Stomach (tissue), 9 donors: Measurements from ENCODE around the gene TBC1D10B. TPM values are rescaled to one million over a fixed set of nuclear protein-coding genes. Genes with fewer than 3 reads are reported as not detected.

Experiments
- DNase-seq, 2 donors: peaks; one replicate each; pipeline versions ENCODE4 v3.0.0 to v3.0.0-alpha.2; 2013 to 2019
- H3K27ac ChIP-seq, 5 donors: fragments of 200-600 bp in 4 of 5; sonication (generic) in 4 of 5; one replicate each; pipeline ENCODE4 v1.5.1; 2013 to 2019; ENCODE audit warnings: mild to moderate bottlenecking in 1 of 5, moderate library complexity in 1 of 5
- H3K27me3 ChIP-seq, 3 donors: fragments of 200-600 bp; sonication (generic); one replicate each; pipeline ENCODE4 v1.5.1; 2017 to 2019; ENCODE audit warnings: mixed run types in 1 of 3
- H3K36me3 ChIP-seq, 4 donors: fragments of 200-600 bp; sonication (generic); 1 replicate in 3 of 4; 2 replicates in 1 of 4; pipeline ENCODE4 v1.5.1; 2016 to 2019
- H3K4me1 ChIP-seq, 4 donors: fragments of 200-600 bp; sonication (generic); one replicate each; pipeline ENCODE4 v1.5.1; 2016 to 2019
- H3K4me3 ChIP-seq, 4 donors: fragments of 200-600 bp; sonication (generic) in 3 of 4; one replicate each; pipeline ENCODE4 v1.5.1; 2016 to 2019; ENCODE audit warnings: mild to moderate bottlenecking in 1 of 4
- H3K9me3 ChIP-seq, 4 donors: fragments of 200-600 bp; sonication (generic); one replicate each; pipeline ENCODE4 v1.5.1; 2016 to 2019
- EP300 ChIP-seq: sonication (generic); formaldehyde crosslinking; IDR thresholded peaks from one replicate; pipeline ENCODE4 v1.6.1; 2017; ENCODE audit warnings: antibody characterized with exemption
- POLR2A ChIP-seq, 4 donors: fragments of 450-650 bp; IDR thresholded peaks; one replicate each; pipeline ENCODE4 v1.6.1; 2016; ENCODE audit warnings: antibody characterized with exemption in 4 of 4, control low read depth in 2 of 4, mild to moderate bottlenecking in 1 of 4, moderate library complexity in 1 of 4
- POLR2AphosphoS5 ChIP-seq, 3 donors: sonication (generic); formaldehyde crosslinking; IDR thresholded peaks; one replicate each; pipeline ENCODE4 v1.6.1; 2016; ENCODE audit warnings: antibody characterized with exemption in 3 of 3
- WGBS, 5 donors: extraction: QIAGEN DNeasy Blood & Tissue Kit in 3 of 5; methylation state at CpG; one replicate each; pipeline versions ENCODE4 v1.1.5 to v1.1.7; 2013 to 2018; 5-methylcytosine and 5-hydroxymethylcytosine counted together
- intact Hi-C: fragments of 100-400 bp; cut with DNase I; formaldehyde crosslinking; loops from one replicate; pipeline ENCODE4 v1.15.1; 2023; ENCODE audit warnings: low total_unique reads
- polyA plus RNA-seq, 3 donors: library from polyadenylated mRNA; stranded (reverse); fragments of 200-250 nt; gene quantifications; one replicate each; pipeline ENCODE4 v1.2.3, GENCODE V29; 2013
- total RNA-seq, 5 donors: library from RNA; depleted of rRNA; stranded (reverse); fragments of >200 nt; gene quantifications; one replicate each; pipeline versions ENCODE4 v1.1.0 to v1.2.3, GENCODE V29; 2014 to 2016
- TF ChIP-seq, protein P1 (sequence below), 7 experiments: fragments of 450-650 bp in 4 of 7; fragments of 200-600 bp in 3 of 7; sonication (generic) in 3 of 7; IDR thresholded peaks; one replicate each; pipeline ENCODE4 v1.5.1; 2016 to 2019; ENCODE audit warnings: antibody characterized with exemption in 7 of 7, control low read depth in 2 of 7, mild to moderate bottlenecking in 1 of 7
- donor health status: healthy with polysubstance abuse.
- donor health status: Bipolar disorder and iron deficiency.
- donor health status: healthy.

The TBC1D10B gene
- total and polyA plus RNA-seq, 8 donors, result 20.5 to 89.2 (median 27.1) TPM

DNA sequence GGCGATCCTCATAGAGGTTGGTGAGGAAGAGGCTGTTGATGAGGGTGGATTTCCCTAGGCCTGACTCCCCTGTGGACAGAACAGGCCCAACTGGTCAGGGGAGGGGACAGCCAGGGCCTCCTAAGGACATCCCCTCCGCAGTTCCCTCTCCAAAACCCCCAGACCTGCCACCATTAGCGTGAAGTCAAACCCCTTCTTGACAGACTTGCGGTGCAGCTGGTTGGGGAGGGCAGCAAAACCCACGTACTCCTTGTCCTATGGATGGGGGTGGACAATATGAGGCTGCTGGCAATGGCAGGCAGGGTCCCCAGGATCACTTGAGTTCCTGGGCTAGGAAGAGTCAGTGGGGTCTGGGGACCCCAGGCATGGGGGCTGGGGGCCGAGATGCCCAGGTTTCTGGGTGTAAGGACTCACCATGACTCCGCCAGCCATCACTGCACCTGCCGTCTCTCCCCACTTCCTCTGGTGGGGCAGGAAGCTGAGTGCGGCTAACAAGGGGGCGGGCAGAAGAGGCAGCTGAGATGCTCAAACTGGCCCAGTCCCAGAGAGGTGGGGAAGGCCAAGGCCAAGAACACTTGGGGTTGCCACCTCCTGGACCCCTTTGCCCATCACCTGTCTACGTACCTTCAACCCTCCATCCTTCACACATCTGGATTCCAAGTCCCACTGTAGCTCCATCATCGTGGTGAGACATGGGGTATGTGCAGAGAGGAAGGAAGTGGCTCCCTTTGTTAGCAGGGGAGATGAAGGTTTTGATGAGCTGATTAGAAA is 12.0 kb upstream of the TBC1D10B start, which contains the start of gene SEPTIN1:
TSS of gene SEPTIN1 (minus strand) at position 451 of the 771 bp plus-strand sequence. CDS start at position 432, 19 bp downstream.
- 42 to 65% (median 60%) methylated on average over 8 to 12 of the region's 12 CpGs for WGBS, 5 donors
- peaks cover 13 to 28% (median 24%) of the 10 kb centered on the region in 4 donors for H3K4me1 ChIP-seq
- H3K9me3 ChIP-seq, result no peaks in the 10 kb centered on the region
- TF ChIP-seq, protein P1, sequence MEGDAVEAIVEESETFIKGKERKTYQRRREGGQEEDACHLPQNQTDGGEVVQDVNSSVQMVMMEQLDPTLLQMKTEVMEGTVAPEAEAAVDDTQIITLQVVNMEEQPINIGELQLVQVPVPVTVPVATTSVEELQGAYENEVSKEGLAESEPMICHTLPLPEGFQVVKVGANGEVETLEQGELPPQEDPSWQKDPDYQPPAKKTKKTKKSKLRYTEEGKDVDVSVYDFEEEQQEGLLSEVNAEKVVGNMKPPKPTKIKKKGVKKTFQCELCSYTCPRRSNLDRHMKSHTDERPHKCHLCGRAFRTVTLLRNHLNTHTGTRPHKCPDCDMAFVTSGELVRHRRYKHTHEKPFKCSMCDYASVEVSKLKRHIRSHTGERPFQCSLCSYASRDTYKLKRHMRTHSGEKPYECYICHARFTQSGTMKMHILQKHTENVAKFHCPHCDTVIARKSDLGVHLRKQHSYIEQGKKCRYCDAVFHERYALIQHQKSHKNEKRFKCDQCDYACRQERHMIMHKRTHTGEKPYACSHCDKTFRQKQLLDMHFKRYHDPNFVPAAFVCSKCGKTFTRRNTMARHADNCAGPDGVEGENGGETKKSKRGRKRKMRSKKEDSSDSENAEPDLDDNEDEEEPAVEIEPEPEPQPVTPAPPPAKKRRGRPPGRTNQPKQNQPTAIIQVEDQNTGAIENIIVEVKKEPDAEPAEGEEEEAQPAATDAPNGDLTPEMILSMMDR (IDR thresholded peaks at IDR 0.05), result no peak
- TF ChIP-seq POLR2A (IDR thresholded peaks at IDR 0.05) (no peak), POLR2AphosphoS5 (IDR thresholded peaks at IDR 0.05) (no peak), EP300 (no peak)
- peak within 1 kb of the TSS in 4 of 5 donors; percentile 9 to 60 (median 40) for H3K27ac ChIP-seq
- H3K4me3 ChIP-seq, result peak within 1 kb of the TSS in 3 of 4 donors; percentile 9 to 32 (median 17)
- DNase-seq, result peak in 1 of 2 donors; percentile 57
- intact Hi-C loops, result no loop called here
- no peaks in the 10 kb centered on the region for H3K27me3 ChIP-seq
- H3K36me3 ChIP-seq, result no peaks in the 10 kb centered on the region

GRCh38 chr16:30381291-30382041 is 11.2 kb upstream of the TBC1D10B start:
- H3K27me3 ChIP-seq, result no peaks in the 10 kb centered on the region
- no peaks in the 10 kb centered on the region for H3K9me3 ChIP-seq
- TF ChIP-seq, protein P1 (IDR thresholded peaks at IDR 0.05), result no peak
- TF ChIP-seq EP300 (no peak), POLR2A (IDR thresholded peaks at IDR 0.05) (no peak), POLR2AphosphoS5 (IDR thresholded peaks at IDR 0.05) (no peak)
- DNase-seq, result no peak
- intact Hi-C loops, result no loop called here
- peaks cover 19 to 36% (median 30%) of the 10 kb centered on the region in 4 donors for H3K4me1 ChIP-seq
- peak overlapping the region in 4 of 5 donors; percentile 9 to 60 (median 40) for H3K27ac ChIP-seq
- H3K36me3 ChIP-seq, result no peaks in the 10 kb centered on the region
- 67 to 79% (median 78%) methylated on average over 9 to 13 of the region's 13 CpGs for WGBS, 5 donors
- H3K4me3 ChIP-seq, result peak overlapping the region in 2 of 4 donors; percentile 9 to 32

DNA sequence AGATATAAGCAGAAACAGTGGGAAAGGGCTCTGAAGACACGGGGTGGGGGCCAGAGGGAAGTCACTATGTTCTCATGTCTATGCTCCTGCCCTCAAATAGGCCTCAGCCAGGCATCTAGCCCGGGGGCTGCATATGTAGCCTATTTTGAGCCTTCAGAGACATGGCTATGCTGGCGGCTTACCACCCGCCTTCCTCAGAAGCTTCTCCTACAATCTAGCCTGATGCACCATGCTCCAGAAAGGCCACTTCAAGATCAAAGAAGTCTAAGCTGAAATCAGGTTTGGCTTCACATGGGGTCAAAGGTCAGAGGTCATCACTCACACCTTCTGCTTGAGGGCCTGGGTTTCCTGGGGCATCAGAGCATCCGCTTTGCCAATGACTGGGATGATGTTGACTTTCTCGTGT is 10.5 kb upstream of the TBC1D10B start:
- peaks cover 19 to 37% (median 30%) of the 10 kb centered on the region in 4 donors for H3K4me1 ChIP-seq
- no peaks in the 10 kb centered on the region for H3K27me3 ChIP-seq
- no peaks in the 10 kb centered on the region for H3K36me3 ChIP-seq
- no peak overlapping the region for H3K4me3 ChIP-seq
- 81 to 87% (median 85%) methylated on average over 6 of the region's 6 CpGs for WGBS, 5 donors
- TF ChIP-seq POLR2A (IDR thresholded peaks at IDR 0.05), result no peak
- TF ChIP-seq, protein P1 (IDR thresholded peaks at IDR 0.05), result no peak
- TF ChIP-seq EP300, result no peak
- no peak for TF ChIP-seq POLR2AphosphoS5 (IDR thresholded peaks at IDR 0.05)
- DNase-seq, result no peak
- H3K9me3 ChIP-seq, result no peaks in the 10 kb centered on the region
- peak overlapping the region in 1 of 5 donors; percentile 41 for H3K27ac ChIP-seq
- intact Hi-C loops, result no loop called here

- peak overlapping the region in 1 of 5 donors; percentile 98 for H3K27ac ChIP-seq
- no peak for DNase-seq
- H3K4me3 ChIP-seq, result no peak overlapping the region
- TF ChIP-seq POLR2A (IDR thresholded peaks at IDR 0.05) (no peak), EP300 (no peak)
- H3K27me3 ChIP-seq, result no peaks in the 10 kb centered on the region
- WGBS, 5 donors, result 86 to 97% (median 90%) methylated on average over 4 of the region's 4 CpGs
- H3K9me3 ChIP-seq, result no peaks in the 10 kb centered on the region
- no peaks in the 10 kb centered on the region for H3K36me3 ChIP-seq
- intact Hi-C loops, result no loop called here
- H3K4me1 ChIP-seq, result peaks cover 19 to 37% (median 30%) of the 10 kb centered on the region in 4 donors
Observed at GRCh38 chr16:30380072-30380802, 9.9 kb upstream of the TBC1D10B start.
